RPMI7951 (cell line): ENCODE measurements around the gene MRPS31. TPM values are rescaled to one million over a fixed set of nuclear protein-coding genes. Genes with fewer than 3 reads are reported as not detected.

Source experiments
- DNase-seq: peaks from one replicate; pipeline ENCODE4 v3.0.0-alpha.2; 2012; ENCODE audit warnings: low read depth
- total RNA-seq: library from RNA; depleted of rRNA; stranded (reverse); fragments of >200 nt; shearing (Covaris generic); gene quantifications from 2 replicates; pipeline ENCODE4 v1.2.3, GENCODE V29; 2014; rRNA removed

Gene MRPS31
- 17.3 and 17.8 TPM in 2 replicates for total RNA-seq

DNA sequence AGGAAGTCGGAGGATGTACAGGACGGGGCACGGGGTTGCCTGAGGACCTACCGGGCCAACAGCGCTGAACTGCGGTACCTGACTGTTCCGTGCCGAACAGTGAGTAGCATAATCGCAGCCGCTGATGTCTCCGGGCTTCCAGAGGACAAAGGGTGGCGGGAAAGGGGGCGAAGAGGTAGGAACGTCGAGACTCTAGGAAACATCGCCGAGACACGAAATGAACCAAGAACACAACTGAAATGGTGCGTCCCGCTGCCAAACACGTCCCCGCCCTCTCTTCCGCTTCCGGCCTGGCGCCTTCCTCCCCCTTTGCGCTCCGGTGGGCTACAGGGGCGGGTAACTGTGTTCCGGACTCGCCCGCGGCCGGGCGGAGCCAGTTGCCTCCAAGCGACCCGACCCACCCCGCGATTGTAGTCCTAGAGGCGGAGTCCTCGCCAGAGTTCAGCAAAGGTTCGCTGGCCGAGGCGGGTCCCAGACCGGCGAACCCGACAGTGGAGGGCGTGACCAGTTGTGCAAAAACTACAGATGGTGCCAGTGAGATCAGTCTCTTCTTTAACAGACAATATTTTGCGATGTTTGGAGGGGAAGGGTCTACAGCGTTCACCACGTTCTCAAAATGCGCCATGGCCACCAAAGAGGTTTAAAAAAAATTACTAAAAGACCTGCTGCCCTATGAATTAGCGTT is at the start of gene MRPS31:
Gene MRPS31, minus strand, starts transcription at position 257 of the 685 bp plus-strand sequence. Its CDS starts 54 bp downstream, at position 203.
- peak; percentile 93 for DNase-seq

DNA sequence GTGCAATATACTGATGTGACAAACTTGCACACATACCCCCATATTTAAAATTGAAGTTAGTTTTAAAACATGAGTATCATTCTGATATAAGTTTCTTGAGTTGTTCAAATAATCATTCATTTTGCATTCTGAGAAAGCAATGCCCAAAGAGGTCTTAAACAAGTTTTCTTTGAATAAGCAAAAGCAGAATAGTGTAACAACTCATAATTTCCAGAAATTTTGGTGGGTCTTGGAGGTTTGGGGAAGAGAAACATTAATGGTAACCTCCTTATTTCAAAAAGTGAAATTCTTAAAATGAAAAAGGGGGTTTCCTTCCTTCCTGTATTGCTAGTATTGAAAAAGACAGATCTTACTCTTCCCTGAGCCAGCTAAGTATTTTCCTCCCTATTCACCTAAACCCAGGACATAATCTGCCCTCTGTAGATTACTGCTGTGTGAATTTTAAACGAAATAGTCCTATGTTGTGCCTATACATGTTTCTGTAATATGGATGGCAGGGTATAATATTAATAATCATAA is 48.9 kb upstream of the MRPS31 start:
- no peak for DNase-seq

DNA sequence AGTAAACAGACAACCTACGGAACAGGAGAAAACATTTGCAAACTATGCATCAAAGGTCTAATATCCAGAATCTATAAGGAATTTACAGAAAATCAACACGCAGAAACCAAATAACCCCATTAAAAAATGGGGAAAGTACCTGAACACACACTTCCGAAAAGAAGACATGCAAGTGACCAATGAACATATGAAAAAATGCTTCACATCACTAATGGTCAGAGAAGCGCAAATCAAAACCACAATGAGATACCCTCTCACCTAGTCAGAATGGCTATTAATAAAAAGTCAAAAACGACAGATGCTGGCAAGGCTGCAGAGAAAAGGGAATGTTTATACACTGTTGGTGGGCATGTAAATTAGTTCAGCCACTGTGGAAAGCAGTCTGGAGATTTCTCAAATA is 47.9 kb upstream of the MRPS31 start:
- DNase-seq, result no peak

DNA sequence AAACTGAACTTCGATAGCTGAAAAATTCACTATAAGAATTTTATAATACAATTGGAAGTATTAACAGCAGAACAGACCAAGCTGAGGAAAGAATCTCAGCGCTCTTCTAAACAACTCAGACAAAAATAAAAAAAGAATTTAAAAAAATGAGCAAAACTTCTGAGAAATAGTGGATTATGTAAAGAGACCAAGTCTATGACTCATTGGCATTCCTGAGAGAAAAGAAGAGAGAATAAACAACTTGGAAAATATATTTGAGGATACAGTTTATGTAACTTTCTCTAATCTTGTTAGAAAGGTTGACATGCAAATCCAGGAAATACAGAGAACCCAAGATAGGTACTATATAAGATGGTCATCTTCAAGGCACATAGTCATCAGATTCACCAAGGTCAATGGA is 43.8 kb upstream of the MRPS31 start:
- no peak for DNase-seq

DNA sequence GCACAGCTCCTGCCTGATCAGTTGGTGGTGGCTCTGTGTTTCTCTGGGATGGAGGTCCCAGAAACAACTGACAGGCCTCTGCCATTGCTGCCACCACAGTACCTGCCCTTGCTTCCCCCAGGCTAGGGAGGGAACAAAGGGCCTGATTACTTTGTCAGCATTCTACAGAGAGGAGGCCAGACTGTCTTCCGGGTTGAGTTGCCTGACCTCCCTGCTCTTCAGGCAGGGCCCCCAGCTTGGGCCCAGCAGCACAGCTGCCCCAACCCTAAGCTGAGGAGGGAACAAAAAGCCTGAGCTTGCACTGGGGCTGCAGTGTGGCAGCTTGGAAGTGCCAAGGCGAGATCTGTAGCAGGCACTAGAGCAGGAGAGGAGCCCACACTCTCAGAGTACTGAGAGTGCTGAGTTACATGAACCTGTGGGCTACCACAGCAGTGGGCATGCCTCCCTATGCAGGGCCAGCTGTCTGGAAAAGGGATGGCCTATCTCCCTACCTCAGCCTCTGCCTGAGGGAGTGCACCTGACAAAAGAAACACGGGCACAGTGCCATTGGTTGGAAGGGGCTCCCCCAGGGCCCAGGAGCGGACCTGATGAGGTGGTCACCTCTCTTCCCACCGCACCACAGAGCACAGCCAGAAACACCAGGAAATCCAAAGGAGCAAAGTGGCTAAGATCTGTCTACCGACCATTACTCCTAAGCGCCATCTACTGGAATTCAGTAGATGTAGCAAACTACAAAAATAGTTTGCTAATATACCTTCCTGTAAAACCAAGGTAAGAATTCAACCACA is 42.9 kb upstream of the MRPS31 start:
- peak; percentile 33 for DNase-seq

DNA sequence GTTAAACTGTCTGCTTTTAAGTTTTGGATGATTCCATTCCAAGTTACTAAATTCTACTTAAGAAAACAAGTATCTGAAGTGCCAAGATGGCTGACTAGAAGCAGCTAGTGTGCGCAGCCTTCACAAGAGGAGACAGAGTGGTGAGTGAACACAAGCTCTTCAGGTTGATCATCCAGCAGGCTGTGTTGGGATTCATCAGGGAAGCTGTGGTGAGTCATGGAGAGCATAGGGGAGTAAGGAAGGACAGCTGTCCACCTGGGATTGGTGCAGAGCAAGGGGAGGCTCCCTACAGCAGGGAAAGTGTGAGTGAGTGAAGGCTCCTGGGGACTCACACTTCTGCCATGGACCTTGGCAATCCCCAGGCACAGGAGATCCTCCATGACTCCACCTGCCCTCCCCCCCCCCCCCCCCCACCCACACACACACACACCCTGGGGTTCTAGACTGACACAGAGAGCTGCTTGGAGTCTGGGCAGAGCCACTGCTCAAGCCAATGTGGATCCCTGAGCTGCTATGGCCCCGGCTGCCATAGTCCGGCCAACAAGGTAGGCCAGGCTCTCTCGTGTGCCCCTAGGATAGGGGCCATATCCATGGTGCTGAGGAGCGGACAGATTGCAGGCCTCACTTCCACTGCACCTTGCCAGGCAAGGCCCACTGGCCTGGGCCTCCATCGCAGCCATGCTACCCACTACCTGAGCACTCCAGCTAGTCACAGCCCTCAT is 41.9 kb upstream of the MRPS31 start:
- DNase-seq, result peak; percentile 54

DNA sequence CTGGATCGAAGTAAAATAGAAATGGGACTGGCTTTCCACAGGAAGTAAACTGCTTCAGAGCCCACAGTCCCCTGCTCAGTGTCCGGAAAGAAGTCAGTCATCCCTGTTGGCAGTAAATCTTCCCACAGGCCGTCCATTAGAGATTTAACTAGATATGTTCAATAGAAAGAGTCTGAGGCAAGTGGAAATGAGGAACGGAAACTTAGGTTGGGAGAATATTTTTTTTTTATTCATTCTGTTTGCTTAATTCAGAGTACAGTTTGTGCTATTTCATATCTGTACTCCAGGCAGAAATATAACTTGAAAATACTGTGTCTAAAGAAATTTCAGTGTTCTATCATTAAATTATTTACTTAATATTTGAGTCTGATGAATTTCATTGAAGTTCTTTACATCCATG is 41.1 kb upstream of the MRPS31 start:
- no peak for DNase-seq

DNA sequence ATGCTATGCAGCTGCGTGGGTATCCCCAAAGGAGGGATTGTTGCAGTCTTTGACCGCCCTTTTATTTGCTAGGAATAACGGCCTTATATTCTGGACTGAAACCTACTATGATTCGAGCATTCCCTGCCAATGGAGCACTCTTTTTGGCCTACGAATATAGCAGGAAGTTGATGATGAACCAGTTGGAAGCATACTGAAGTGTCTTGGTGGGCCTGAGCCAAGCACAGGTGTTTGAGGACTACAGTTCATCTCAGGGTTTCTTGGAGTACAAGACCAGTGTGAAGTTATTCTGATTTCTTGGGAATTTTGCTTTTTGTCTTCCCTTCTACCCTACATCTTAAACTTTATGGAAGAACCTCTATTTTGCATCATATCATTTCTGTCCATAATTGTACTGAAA is 38.5 kb upstream of the MRPS31 start:
- DNase-seq, result no peak

DNA sequence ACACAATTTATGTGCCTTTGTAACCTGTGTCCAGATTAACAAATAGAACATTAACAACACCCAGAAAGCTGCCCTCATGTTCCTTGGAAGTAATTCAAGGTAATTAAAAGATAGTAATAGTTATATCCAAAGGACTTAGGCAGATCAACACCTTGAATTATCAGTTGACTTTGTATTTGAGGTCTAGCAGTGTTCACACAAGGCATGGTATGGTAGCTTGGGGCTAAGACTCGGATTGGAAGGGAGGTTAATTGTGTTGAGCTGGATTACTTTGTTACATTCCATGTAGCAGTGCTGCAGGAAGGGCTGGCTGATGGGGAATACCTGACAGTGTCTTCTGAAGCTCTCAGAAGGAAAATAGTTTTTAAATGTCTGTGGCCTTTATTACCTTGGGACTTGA is 35.3 kb upstream of the MRPS31 start:
- no peak for DNase-seq

DNA sequence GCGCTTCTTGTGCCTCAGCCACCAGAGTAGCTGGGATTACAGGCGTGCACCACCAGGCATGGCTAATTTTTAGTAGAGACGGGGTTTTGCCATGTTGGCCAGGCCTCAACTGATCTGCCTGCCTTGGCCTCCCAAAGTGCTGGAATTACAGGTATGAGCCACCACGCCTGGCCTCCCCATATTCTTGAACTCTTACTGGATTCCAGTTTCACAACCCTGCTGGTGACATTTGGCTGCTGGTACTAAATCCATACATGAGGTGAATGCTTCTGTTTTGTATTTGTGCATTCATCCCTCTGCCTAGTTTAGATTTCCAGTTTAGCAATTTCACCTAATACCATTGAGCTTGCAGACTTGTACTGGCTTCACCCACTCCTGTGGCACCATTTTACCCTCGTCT is 32.3 kb upstream of the MRPS31 start:
- DNase-seq, result no peak

DNA sequence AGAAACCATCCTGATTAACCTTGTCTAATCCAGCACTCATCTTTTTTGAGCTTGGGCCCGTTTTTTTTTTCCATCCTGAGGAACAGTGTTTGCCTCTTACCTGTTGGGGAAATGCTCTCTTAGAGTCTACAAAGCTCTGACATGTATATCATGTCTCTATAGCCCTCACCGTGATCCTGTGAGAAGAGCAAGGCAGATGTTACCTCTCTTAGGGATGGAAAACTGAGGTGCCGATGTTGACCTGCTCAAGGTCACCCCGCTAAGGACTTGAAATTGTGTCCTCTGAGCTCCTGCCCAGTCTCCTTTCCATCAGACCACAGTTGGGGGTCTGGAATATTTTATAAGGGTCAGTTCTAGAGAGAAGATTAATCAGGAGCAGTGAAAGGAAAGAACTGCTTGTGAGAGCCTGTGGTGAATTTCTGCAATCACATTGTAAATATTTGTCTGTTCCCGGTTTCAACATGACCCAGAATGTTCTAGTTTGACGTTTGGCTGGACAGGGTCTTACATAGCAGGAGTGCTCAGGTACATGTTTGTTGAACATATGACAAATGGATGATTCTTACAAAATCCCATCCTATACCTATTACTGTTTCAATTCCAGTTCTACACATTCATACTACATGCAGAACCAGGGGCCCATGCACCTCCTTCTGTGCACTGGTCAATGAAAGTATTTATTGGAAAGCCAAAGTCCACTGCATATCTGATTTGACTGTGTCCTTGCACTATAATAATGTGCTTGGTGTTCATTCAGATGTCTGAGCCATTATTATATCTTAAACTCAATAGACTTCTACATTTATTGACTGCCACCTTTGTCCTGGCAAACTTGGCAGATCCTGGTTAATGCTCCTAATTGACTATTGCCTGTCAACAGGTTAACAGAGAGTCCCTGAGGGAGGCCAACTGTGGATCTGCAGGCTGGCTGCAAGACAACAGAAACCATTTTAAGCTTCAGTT is 30.5 kb upstream of the MRPS31 start:
- no peak for DNase-seq

DNA sequence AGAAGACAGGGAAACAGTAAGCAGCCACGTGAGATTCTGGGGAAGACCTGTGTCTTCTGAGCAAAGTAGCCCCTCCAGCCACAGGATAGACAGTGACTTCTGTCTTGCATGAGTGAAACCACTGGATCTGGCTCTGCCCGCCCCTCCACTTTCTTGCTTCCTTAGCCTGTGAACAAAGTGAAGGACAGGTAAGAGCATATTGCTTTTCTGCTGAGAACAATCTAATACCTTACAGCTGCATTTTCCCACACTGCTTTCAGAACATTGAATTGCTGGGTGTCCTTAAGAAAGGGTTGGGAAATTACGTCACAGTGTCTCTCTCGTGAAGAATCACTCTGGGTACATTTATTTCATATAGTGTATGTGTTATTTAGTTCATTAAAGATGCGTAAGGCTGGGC is 29.6 kb upstream of the MRPS31 start:
- no peak for DNase-seq

DNA sequence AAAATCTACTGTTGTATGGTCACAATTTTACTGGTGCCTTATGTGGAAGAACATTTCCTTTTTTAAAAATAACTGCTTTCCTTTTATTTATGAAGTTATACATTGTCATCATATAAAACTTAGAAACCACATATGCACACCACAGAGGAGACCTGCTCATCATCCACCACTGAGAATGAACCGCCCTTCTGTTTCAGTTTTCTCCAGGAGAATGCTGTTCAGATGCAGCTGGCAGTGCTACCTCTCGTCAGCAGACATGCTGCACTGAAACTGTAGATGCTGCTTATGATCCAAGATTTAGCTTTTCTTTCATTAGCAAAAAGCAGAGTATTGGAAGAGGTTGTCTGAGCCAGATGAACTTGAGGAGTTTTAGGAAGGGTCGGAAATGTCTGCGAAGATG is 28.5 kb upstream of the MRPS31 start:
- no peak for DNase-seq

DNA sequence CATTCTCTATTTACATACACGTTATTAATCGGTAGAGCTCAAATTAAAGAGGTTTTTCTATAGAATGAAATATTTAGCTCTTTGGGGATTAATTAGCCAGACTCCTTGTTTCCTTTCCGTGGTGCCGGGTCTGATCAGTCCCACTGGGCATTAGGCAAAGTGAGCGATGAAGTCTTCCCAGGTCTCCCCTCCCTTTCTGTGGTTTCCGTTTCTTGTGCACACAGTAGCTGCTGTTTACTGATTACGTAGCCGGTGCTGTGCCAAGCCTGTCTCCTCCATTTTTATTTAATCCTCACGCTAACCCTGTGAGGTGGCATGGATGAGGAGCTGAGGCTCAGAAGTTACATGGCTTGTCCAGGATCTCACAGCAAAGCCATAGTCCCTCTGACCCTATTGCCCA is 27.4 kb upstream of the MRPS31 start:
- no peak for DNase-seq

DNA sequence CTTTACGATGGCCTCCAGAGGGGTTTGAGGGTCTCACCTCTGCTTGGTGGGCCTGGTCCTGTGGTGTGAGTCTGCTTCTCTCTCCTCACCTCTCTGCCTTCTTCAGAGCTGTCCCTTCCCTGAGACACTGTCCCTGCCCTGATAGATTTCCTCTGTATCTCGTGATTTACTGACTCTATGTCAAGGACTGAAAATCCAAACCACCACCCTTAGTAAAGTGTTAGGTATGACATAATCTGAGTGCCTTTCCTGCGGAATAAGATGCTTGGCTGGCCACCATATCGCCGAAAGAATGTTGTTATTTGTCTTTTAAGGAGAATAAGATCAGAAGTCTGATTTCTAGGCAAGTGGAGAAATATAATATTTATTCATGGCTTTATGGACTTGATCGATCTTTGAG is 25.7 kb upstream of the MRPS31 start:
- no peak for DNase-seq

DNA sequence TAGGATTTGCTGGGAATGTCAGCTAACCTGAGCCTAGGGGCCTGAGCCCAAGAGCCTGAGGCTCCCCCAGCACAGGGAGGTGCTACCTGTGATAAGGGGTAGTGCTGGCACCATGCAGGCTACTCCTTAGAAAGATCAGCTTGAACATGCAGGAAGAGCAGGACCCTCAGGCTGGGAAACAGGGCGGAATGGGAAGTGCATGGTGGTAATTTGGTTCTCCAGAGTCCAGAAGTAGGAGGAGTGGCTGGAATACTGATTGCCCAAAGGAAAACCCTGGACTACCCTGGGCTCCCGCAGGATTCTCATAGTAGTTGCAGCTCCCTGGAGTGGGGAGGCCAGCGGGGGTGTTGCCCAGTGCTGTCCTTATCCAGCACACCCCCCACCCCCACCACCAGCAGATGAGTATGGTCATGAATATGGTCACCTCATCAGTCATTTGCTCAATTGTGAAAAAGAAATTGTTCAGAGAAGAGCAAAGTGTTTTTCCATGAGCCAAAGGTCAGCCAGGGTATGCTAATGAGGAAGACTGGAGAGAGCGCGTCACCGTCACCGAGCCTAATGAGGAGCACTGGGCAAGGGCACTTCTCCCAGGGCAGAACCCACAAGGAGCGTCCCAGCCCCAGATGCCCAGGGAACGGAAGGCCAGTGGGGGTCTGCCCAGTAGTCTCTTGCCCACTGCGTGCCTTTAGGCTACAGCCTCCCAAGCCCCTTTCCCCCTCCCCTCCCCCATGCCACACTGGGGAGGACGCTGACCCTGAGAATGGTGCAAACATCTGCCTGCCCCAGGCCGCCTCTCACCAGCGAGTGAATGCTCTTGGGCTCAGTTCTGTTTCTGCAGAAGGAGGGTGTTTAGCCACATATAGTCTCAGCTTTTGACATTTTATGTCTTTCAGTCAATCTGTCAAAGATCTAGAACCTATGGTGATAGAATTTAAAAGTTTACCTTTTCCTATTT is 23.7 kb upstream of the MRPS31 start:
- DNase-seq, result no peak

DNA sequence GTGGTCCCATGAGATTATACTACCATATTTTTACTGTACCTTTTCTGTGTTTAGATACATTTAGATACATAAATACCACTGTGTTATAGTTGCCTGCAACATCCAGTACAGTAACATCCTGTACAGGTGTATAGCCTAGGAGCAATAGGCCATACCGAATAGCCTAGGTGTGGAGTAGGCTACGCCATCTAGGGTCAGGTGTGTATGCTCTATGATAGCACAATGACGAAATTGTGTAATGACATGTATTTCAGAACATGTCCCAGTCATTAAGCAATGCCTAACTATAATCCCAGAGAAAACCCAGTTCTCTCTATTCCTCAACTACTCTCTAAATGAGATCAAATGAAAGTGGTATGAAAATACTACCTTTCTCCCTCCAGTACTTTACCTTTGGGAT is 22.3 kb upstream of the MRPS31 start:
- no peak for DNase-seq

DNA sequence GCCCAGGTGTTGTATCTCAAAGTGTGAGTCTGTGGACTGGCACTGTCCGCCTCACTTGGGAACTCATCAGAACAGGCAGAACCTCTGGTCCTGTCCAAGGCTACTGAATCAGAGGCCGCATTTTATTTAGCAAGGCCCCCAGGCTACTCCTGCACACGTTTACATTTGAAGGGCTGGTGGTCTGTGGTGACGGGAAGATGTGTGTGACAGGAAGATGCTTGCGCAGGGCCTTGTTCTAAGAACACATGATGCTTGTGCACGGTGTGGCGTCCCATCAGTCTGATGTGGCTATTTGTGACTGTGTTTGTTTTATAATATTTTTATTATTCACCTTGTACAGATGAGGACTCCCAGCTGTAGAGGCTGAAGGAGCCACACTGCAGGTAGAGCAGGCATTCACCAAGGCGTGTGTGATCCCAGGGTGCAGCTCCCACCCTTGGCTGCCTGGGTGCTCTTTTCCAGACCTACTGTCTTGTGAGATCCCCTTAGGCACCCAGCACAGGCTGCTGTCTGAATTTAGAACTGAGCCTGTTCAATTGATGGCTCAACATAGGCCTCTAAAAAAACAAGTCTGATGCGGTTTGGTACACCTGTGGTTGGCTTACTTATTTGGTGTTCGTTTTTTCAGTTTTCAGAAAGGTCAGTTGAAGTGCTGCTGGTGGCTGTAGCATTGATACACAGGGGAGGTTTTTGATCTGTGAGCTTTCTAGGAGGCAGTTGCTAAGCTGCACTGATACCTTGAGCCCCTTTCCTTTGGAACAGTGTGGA is 21.5 kb upstream of the MRPS31 start:
- DNase-seq, result no peak

DNA sequence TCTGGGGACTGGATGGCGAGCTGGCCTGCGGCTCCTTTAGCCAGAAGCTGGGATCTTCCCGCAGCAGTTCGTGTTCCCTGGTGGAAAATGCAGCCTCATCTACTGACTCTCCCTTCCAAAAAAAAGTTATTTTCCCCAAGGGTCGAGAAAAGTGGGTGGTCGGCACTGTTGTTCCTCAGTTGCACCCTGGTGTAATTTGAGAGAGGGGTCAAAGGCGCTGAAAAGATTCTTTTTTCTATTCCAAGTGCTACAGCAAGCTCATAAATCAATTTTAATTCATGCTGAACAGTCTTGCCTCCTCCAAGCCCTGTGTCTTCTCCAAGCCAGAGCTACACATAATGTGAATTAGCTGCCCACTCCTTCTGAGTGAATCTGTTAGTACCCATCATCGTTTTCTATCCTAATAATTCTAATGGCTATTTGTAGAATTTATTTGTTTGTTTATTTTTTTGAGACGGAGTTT is 19.2 kb upstream of the MRPS31 start:
- DNase-seq, result no peak
